GM19455 (cell line): Measurements from ENCODE around the gene CFDP1.
"Not testable (repeated sequence)": the region's sequence is repeated elsewhere in the genome, so short reads cannot be mapped to it uniquely, and the experiment has no call there.

Experiments used
- ATAC-seq: cut with Tn5 transposase; IDR thresholded peaks from one replicate; pipeline ENCODE4 v1.9.1; 2021; ENCODE audit not compliant: unreplicated experiment

The CFDP1 gene

DNA sequence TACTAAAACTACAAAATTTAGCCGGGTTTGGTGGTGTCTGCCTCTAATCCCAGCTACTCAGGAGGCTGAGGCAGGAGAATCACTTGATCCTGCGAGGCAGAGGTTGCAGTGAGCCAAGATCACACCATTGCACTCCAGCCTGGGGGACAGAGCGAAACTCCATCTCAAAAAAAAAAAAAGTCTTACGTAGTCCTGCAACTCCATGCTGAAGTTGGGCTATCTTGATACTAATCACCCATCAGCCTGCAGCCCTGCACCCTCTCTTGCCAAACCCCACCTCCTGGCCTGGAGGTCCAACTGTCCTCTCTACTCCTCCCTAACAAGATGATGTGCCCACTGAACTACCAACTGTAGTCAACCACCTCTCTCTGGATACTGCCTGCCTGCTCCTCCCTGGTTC is 26.4 kb upstream of the CFDP1 start:
- ATAC-seq: no peak

GRCh38 chr16:75458439-75458838 is 25.1 kb upstream of the CFDP1 start:
- ATAC-seq: no peak

GRCh38 chr16:75458029-75458428 is 24.7 kb upstream of the CFDP1 start:
- no peak for ATAC-seq

DNA sequence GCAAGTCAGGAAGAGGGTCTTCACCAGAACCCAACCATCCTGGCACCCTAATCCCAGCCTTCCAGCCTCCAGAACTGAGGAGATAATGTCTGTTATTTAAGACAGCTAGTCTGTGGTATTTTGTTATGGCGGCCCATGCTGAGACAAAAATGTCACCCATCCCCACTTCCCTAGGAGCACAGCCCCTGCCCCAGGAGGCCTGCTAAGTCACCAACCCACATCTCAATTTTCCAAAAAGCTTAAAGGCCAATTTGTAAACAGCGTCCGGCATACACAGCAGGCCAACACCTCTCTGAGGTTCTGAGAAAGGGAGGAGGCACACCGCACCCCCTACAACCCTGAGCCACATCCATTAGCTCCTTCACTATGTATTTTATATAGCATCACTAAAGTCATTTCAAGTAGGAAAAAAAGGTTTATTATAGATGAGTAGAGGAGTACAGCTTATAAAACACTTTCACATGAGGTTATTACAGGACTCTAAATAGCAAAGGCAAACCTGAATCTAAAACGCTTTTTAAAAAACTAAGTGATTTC is 24.2 kb upstream of the CFDP1 start:
- ATAC-seq: no peak

- ATAC-seq: no peak
Measured at GRCh38 chr16:75456971-75457370, 23.7 kb upstream of the CFDP1 start.

GRCh38 chr16:75456486-75456885 is 23.2 kb upstream of the CFDP1 start:
- not testable (repeated sequence) for ATAC-seq

DNA sequence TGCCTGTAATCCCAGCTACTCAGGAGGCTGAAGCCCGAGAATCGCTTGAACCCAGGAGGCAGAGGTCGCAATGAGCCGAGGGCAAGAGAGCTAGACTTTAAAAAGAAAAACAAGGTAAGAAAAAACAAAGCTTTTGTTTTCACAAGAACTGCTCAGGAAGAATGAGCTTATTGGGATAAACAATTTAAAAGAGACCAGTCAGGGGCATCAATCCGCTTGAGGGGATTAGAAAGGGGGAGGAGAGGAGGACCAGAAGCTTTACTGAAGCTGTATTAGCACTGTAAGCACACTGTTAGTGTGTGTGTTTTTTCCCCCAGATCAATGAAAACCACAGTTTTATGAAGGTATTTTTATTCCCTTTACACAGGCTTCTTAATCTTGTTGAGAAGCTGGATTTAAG is 22.4 kb upstream of the CFDP1 start:
- ATAC-seq: no peak

DNA sequence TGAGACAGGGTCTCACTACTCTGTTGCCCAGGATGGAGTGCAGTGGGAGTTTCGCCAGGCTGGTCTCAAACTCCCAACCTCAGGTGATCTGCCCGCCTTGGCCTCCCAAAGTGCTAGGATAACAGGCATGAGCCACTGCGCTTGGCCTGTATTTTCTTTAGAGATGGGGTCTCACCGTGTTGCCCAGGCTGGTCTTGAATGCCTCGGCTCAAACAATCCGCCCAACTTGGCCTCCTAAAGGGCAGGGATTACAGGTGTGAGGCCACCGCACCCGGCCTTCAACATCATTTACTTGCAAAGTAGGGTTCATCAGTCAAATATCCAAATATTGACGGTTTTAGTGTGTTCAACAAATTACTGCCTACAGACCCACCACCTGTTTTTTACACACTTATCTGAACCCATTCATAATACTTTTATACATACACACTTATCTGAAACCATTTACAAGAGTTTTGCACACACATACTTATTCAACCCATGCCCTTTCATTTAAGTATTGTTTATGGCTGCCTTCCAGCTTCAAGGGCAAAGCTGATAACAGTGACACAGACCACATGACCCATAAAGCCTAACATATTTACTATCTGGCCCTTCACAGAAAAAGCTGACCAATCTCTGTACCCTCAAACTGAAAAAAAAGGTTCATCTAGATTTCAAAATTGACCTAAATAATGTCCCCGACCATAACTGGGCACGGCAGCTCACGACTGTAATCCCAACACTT is 19.3 kb upstream of the CFDP1 start:
- no peak for ATAC-seq

DNA sequence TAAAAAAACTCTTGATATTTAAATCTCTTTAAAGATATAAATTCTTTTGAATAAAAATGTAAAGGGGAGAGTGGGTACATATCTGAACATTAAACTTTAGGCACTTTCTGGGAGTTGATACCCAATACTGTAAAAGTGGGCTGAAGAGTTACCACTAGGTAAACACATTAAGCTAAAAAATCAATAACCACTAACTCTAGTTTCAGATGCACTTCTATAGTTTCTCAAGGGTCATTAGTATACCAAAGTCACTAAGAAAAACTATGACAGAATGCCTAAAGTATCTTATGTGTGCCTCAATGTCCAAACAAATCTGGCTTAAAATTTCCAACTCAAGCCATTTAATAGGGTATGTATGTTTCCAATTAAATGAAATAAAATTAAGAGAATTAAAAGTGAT is 13.1 kb upstream of the CFDP1 start:
- no peak for ATAC-seq

GRCh38 chr16:75445298-75445697 is 12.0 kb upstream of the CFDP1 start:
- no peak for ATAC-seq

DNA sequence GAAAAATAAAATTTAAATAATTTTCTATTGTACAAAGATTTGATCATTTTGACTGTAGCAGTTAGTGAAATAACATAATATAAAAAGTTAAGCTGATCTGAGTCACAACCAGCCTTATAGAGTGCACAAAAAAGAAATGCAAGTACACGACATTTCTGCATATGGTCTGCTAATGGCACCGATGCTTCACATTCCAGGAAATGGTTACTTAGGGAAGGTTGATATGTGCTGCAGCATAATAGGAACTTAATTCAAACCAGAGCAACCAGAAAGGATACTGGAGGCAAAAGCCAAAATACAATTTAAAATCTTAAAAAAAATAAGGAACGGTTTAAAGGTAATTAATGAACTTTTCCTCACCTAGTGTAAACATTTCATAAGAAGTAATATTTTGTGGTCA is 10.0 kb upstream of the CFDP1 start:
- no peak for ATAC-seq

DNA sequence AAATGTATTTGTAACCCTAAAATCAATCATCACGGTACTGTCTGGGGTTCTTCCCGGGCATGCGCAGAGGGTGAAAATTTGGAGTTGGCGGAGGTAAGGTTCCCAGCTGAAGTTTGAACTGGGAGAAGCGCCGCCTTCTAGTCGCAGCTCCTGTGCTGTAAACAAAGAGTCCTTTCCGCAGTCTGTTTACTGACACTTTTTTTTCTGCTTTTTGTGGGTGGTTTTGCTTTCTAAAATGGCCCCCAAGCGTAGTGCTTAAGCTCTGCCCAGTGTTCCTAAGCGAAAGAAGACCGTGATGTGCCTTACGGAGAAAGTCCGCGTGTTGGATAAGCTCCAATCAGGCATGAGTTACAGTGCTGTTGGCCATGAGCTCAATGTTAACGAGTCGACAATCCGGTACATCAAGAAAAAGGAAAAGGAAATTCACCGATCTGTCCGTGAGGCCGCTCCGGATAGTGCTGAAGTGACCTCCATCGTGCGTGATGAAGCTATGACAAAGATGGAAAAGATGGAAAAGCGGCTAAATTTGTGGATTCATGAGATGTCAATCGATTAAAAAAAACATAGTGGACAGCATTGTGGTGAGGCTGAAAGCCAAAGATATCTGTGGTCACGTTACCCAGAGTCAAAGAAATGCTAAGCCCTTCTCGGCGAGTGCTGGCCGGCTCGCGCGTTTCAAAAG is 570 bp upstream of the CFDP1 start:
- ATAC-seq: peak; percentile 73

GRCh38 chr16:75429621-75430403 is 3.5 kb downstream of the CFDP1 start:
- no peak for ATAC-seq

- ATAC-seq: not testable (repeated sequence)
Measured at GRCh38 chr16:75426524-75426923, 6.8 kb downstream of the CFDP1 start.

DNA sequence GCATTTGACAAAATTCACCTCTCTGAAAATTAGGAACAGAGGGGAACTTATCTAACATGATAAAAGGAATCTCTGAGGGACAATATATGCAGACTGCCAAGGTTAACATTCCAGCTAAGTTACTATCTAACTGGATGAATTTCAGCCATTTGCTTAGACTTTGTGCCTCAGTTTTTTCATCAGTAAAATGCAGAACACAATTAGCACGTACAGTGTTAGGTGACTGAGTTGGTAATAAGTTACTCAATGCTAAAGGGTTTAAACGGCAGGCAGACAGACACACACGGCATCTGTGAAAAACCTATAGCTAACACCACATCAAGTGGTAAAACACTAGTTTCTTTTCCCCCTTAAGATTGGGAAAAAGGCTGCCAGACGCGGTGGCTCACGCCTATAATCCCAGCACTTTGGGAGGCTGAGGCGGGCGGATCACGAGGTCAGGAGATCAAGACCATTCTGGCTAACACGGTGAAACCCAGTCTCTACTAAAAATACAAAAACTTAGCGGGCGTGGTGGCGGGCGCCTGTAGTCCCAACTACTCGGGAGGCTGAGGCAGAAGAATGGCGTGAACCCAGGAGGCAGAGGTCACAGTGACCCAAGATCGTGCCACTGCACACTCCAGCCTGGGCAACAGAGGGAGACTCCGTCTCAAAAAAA is 9.1 kb downstream of the CFDP1 start:
- not testable (repeated sequence) for ATAC-seq

GRCh38 chr16:75423723-75424104 is 9.6 kb downstream of the CFDP1 start:
- ATAC-seq: no peak

- ATAC-seq: no peak
Measured at GRCh38 chr16:75421820-75422126, 11.5 kb downstream of the CFDP1 start.

- ATAC-seq: peak; percentile 79
Measured at GRCh38 chr16:75420987-75421819, 12.1 kb downstream of the CFDP1 start.

DNA sequence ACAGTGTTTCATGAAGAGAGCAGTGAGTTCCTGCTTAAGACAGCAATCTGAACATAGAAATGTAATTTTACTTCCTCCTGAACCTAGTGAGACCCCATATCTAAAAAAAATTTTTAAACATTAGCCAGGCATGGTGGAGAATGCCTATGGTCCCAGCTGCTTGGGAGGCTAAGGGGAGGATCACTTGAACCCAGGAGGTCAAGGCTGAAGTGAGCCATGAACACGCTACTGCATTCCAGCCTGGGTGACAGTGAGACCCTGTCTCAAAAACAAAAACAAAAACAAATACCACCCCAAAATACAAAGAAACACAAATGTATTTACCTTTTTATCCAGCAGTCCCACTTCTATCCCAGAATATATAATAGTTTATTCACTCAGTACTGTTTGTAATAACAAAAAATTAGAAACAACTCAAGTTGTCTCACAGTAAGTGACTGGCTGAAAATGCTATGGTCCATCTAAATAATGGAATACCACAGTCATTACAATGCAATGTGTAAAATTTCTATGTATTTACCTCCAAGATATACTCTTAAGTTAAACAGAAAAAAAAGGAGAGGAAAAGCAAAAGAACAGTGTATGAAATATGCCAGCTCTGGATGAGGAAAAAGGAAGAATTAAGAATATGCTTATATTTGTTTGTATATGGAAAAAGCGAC is 16.3 kb downstream of the CFDP1 start:
- ATAC-seq: no peak
